Bronchus fibroblast of lung (primary cell): ENCODE results near the gene GPR68. TPM values are rescaled to one million over a fixed set of nuclear protein-coding genes. Genes with fewer than 3 reads are reported as not detected.

ENCODE experiments used
- total RNA-seq: library from RNA; depleted of rRNA; stranded (reverse); fragments of >200 nt; gene quantifications from 2 replicates; pipeline ENCODE4 v1.2.3, GENCODE V29; 2015

The GPR68 gene
- total RNA-seq: 0.30 and 0.84 TPM in 2 replicates

GRCh38 chr14:91244501-91244901, at the start of gene GPR68:
Gene GPR68, minus strand, starts transcription at chr14:91244704. Its CDS starts 9,654 bp downstream, at chr14:91235050.

Other genes starting within 250 kb of the GPR68 start
- 0.89 and 1.3 TPM in 2 replicates for gene RPS6KA5, start 184.1 kb downstream of the GPR68 start, total RNA-seq
- gene DGLUCY, start 130.6 kb downstream of the GPR68 start, total RNA-seq: 20.3 and 21.6 TPM in 2 replicates
- gene CCDC88C, start 173.1 kb upstream of the GPR68 start, total RNA-seq: 0.59 and 0.67 TPM in 2 replicates